ENCODE data around the gene CELA3A. TPM values are rescaled to one million over a fixed set of nuclear protein-coding genes. Genes with fewer than 3 reads are reported as not detected.

CELA3A gene
- total and polyA plus RNA-seq, 10 of the 15 experiments (the other 5 are each of a cell fraction or from before 2014, with no cell fraction given) = 7.6 TPM; not detected in 9

DNA sequence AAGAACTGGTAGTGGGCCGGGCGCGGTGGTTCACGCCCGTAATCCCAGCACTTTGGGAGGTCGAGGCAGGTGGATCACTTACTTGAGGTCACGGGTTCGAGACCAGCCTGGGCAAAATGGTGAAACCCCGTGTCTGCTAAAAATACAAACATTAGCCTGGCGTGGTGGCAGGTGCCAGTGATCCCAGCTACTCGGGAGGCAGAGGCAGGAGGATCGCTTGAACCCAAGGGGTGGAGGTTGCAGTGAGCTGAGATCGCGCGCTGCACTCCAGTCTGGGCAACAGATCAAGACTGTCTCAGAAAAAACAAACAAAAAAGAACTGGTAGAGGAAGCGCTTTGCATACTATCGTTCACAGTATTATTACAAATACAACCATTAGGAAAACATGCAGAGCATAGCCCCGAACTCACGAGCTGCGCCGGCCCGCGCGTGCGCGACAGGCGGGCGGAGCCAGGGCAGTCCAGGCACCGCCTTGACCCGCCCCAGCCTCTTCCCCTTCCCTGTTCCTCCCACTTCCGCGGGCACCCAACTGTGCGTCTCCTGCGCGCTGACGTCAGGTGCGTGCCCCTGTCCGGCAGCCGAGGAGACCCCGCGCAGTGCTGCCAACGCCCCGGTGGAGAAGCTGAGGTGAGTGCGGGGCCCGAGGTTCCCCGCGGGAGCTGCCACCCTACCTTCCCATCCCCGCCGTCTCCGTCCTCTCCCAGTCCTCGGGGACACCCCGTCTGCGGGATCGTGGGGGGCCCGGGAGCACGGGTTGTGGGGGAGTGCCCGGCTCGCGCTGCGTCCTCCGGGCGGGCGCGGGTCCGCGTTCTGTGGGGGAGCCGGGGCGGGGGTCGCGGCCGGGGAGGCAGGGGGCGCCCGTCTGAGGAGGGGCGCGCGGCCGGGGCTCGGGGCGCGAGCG lies 50.9 kb downstream of the CELA3A start, which contains the start of gene CDC42 (continued):
- peak; percentile 70; the same call in 1 of the 2 replicates for TF ChIP-seq SIN3A (IDR thresholded peaks at IDR 0.05; ENCODE audit: low read depth, low read length)
- TF ChIP-seq ZBED1 (IDR thresholded peaks at IDR 0.05; ENCODE audit: borderline replicate concordance) = no peak
- 0 out of 2 replicates have a peak, but pooled peaks have one; percentile 35 for TF ChIP-seq STAT1 (conservative IDR thresholded peaks at IDR 0.05)
- no peak for TF ChIP-seq MEF2A (IDR thresholded peaks at IDR 0.05; ENCODE audit: insufficient read depth, low read depth, low read length)
- no peak for TF ChIP-seq CHD4 (IDR thresholded peaks at IDR 0.05)
- TF ChIP-seq HDAC6 (IDR thresholded peaks at IDR 0.05; ENCODE audit: unreplicated experiment) = peak; percentile 77
- no peak for TF ChIP-seq BCL11A (IDR thresholded peaks at IDR 0.05; ENCODE audit: low read depth, low read length)
- TF ChIP-seq NRF1 (conservative IDR thresholded peaks at IDR 0.05; ENCODE audit: low read depth, low read length) = peak; percentile 86
- no peak for TF ChIP-seq STAT3 (IDR thresholded peaks at IDR 0.05; ENCODE audit: low read depth, low read length)
- no peak for TF ChIP-seq CBX5 (IDR thresholded peaks at IDR 0.05; ENCODE audit: low read depth)
- TF ChIP-seq BHLHE40 (IDR thresholded peaks at IDR 0.05; ENCODE audit: borderline replicate concordance in 1 of 2, low read depth in 2 of 2, low read length in 1 of 2) = peak; percentile 76 to 82; a peak in 3 of 4 replicates
- peak; percentile 58; the same call in 1 of the 2 replicates for TF ChIP-seq BACH1 (IDR thresholded peaks at IDR 0.05; ENCODE audit: borderline replicate concordance)
- peak; percentile 66; the same call in 1 of the 2 replicates for TF ChIP-seq DPF2 (IDR thresholded peaks at IDR 0.05)
- no peak for TF ChIP-seq SMARCA5 (IDR thresholded peaks at IDR 0.05)
- peak; percentile 24; the same call in 1 of the 2 replicates for TF ChIP-seq JUND (IDR thresholded peaks at IDR 0.05; ENCODE audit: low read depth, low read length)
- TF ChIP-seq, protein P1, sequence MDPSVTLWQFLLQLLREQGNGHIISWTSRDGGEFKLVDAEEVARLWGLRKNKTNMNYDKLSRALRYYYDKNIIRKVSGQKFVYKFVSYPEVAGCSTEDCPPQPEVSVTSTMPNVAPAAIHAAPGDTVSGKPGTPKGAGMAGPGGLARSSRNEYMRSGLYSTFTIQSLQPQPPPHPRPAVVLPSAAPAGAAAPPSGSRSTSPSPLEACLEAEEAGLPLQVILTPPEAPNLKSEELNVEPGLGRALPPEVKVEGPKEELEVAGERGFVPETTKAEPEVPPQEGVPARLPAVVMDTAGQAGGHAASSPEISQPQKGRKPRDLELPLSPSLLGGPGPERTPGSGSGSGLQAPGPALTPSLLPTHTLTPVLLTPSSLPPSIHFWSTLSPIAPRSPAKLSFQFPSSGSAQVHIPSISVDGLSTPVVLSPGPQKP (IDR thresholded peaks at IDR 0.05; ENCODE audit: low read depth, low read length) = peak; percentile 24; the same call in 1 of the 2 replicates
- TF ChIP-seq PAX8 (IDR thresholded peaks at IDR 0.05) = no peak
- TF ChIP-seq SREBF2 (IDR thresholded peaks at IDR 0.05; ENCODE audit: low read length) = no peak
- TF ChIP-seq, protein P2, sequence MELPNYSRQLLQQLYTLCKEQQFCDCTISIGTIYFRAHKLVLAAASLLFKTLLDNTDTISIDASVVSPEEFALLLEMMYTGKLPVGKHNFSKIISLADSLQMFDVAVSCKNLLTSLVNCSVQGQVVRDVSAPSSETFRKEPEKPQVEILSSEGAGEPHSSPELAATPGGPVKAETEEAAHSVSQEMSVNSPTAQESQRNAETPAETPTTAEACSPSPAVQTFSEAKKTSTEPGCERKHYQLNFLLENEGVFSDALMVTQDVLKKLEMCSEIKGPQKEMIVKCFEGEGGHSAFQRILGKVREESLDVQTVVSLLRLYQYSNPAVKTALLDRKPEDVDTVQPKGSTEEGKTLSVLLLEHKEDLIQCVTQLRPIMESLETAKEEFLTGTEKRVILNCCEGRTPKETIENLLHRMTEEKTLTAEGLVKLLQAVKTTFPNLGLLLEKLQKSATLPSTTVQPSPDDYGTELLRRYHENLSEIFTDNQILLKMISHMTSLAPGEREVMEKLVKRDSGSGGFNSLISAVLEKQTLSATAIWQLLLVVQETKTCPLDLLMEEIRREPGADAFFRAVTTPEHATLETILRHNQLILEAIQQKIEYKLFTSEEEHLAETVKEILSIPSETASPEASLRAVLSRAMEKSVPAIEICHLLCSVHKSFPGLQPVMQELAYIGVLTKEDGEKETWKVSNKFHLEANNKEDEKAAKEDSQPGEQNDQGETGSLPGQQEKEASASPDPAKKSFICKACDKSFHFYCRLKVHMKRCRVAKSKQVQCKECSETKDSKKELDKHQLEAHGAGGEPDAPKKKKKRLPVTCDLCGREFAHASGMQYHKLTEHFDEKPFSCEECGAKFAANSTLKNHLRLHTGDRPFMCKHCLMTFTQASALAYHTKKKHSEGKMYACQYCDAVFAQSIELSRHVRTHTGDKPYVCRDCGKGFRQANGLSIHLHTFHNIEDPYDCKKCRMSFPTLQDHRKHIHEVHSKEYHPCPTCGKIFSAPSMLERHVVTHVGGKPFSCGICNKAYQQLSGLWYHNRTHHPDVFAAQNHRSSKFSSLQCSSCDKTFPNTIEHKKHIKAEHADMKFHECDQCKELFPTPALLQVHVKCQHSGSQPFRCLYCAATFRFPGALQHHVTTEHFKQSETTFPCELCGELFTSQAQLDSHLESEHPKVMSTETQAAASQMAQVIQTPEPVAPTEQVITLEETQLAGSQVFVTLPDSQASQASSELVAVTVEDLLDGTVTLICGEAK (IDR thresholded peaks at IDR 0.05; ENCODE audit: borderline replicate concordance) = no peak
- TF ChIP-seq IKZF1 (conservative IDR thresholded peaks at IDR 0.05) = peak; percentile 74
- no peak for TF ChIP-seq WRNIP1 (IDR thresholded peaks at IDR 0.05; ENCODE audit: borderline replicate concordance, low read depth, low read length)
- peak; percentile 34 for TF ChIP-seq RELA (IDR thresholded peaks at IDR 0.05; ENCODE audit: borderline replicate concordance, partially characterized antibody)

Data from GM12878 (cell line).